PC-9 (cell line): ENCODE measurements around the gene MAML3. TPM values are rescaled to one million over a fixed set of nuclear protein-coding genes. Genes with fewer than 3 reads are reported as not detected.

Source experiments
- BruUV-seq: library from RNA; stranded (reverse); fragments of 400-500 nt; replicated peaks from 2 replicates; lab custom pipeline; 2021; lab: Mats Ljungman, UMichigan
- CTCF ChIA-PET: fragments of 300-600 bp; sonication (Branson Sonifier 250); formaldehyde crosslinking; loops from one replicate; lab custom pipeline; 2022; ENCODE audit warnings: antibody characterized with exemption; lab: Charles Lee
- POLR2A ChIA-PET: fragments of 300-600 bp; sonication (Branson Sonifier 250); formaldehyde crosslinking; loops from one replicate; lab custom pipeline; 2022; ENCODE audit warnings: antibody characterized with exemption; ENCODE audit not compliant: unreplicated experiment; lab: Charles Lee
- DNase-seq, 2 experiments: peaks; one replicate each; pipeline versions ENCODE4 v3.0.0 to v3.0.0-alpha.2; 2015 to 2022; ENCODE audit warnings: mixed read lengths in 1 of 2
- H2AFZ ChIP-seq: fragments of 200-600 bp; sonication (generic); 2 replicates; pipeline ENCODE4 v1.8.1; 2017; ENCODE audit warnings: antibody characterized with exemption
- H3F3A ChIP-seq: fragments of 200-600 bp; sonication (generic); 2 replicates; pipeline ENCODE4 v1.8.1; 2017; ENCODE audit warnings: antibody characterized with exemption, mild to moderate bottlenecking, low read depth; ENCODE audit not compliant: insufficient read depth
- H3K27ac ChIP-seq: fragments of 200-600 bp; sonication (generic); 2 replicates; pipeline ENCODE4 v1.6.1; 2016; ENCODE audit warnings: mixed run types
- H3K27me3 ChIP-seq: fragments of 200-600 bp; sonication (generic); 2 replicates; pipeline ENCODE4 v1.6.1; 2016; ENCODE audit warnings: low read depth, mixed run types; ENCODE audit not compliant: insufficient read depth
- H3K36me3 ChIP-seq: fragments of 200-600 bp; sonication (generic); 2 replicates; pipeline ENCODE4 v1.6.1; 2016; ENCODE audit warnings: low read depth, mixed run types
- H3K4me1 ChIP-seq: fragments of 200-600 bp; sonication (generic); replicated peaks from 2 replicates; pipeline ENCODE4 v1.6.1; 2016; ENCODE audit warnings: mixed run types; ENCODE audit not compliant: insufficient read depth
- H3K4me2 ChIP-seq: fragments of 200-600 bp; sonication (generic); 2 replicates; pipeline ENCODE4 v1.6.1; 2017; ENCODE audit warnings: mixed run types
- H3K4me3 ChIP-seq: fragments of 200-600 bp; sonication (generic); 2 replicates; pipeline ENCODE4 v1.6.1; 2016; ENCODE audit warnings: mixed run types
- H3K79me2 ChIP-seq: fragments of 200-600 bp; sonication (generic); 2 replicates; pipeline ENCODE4 v1.6.1; 2017; ENCODE audit warnings: low read depth, mixed run types
- H3K9me2 ChIP-seq: fragments of 200-600 bp; sonication (generic); 2 replicates; pipeline ENCODE4 v1.8.1; 2017; ENCODE audit warnings: mild to moderate bottlenecking; ENCODE audit not compliant: insufficient read depth
- H3K9me3 ChIP-seq: fragments of 200-600 bp; sonication (generic); 2 replicates; pipeline ENCODE4 v1.8.1; 2016; ENCODE audit warnings: low read depth; ENCODE audit not compliant: insufficient read depth
- H4K20me1 ChIP-seq: fragments of 200-600 bp; sonication (generic); 2 replicates; pipeline ENCODE4 v1.8.1; 2017; ENCODE audit not compliant: insufficient read depth
- EZH2 ChIP-seq: fragments of 200-600 bp; sonication (generic); IDR thresholded peaks from 2 replicates; pipeline ENCODE4 v1.8.0; 2017; ENCODE audit warnings: antibody characterized with exemption, low read depth
- intact Hi-C: fragments of 100-400 bp; cut with micrococcal nuclease; formaldehyde crosslinking; loops from one replicate; pipeline ENCODE4 v1.10.0; 2022; ENCODE audit not compliant: unreplicated experiment
- total RNA-seq: library from RNA; stranded (reverse); gene quantifications from 2 replicates; pipeline ENCODE4 v1.2.3, GENCODE V29; 2021
- TF ChIP-seq, protein P1 (sequence below): fragments of 200-600 bp; sonication (generic); conservative IDR thresholded peaks from 2 replicates; pipeline ENCODE4 v1.6.1; 2017; ENCODE audit warnings: mixed run types, antibody characterized with exemption, mild to moderate bottlenecking, moderate library complexity

The MAML3 gene
- total RNA-seq, 1 experiment from 2014 or later, result 15.2 TPM

- BruUV-seq, result no TSS peak
- ChIA-PET POLR2A (no interaction called here), CTCF (no interaction called here)
- H3K4me3 ChIP-seq, result no peak overlapping the region
- H3K4me1 ChIP-seq, result no peaks in the 10 kb centered on the region
- H3K9me3 ChIP-seq, result no peaks in the 10 kb centered on the region
- intact Hi-C loops, result no loop called here
- H3K79me2 ChIP-seq, result no peaks in the 10 kb centered on the region
- no peaks in the 10 kb centered on the region for H3K36me3 ChIP-seq
- no peaks in the 10 kb centered on the region for H3K27me3 ChIP-seq
- no peaks in the 10 kb centered on the region for H3F3A ChIP-seq
- no peak for DNase-seq
- H3K4me2 ChIP-seq, result no peak overlapping the region
- no peaks in the 10 kb centered on the region for H3K9me2 ChIP-seq
- no peaks in the 10 kb centered on the region for H4K20me1 ChIP-seq
- H3K27ac ChIP-seq, result no peak overlapping the region
- TF ChIP-seq EZH2, result no peak
- no peak overlapping the region for H2AFZ ChIP-seq
Measured at GRCh38 chr4:139810710-139811109, 343.3 kb downstream of the MAML3 start.

GRCh38 chr4:139809757-139810140 lies 344.2 kb downstream of the MAML3 start:
- POLR2A ChIA-PET, result no interaction called here

GRCh38 chr4:139808808-139809756 lies 344.9 kb downstream of the MAML3 start:
- DNase-seq, result no peak
- POLR2A ChIA-PET, result no interaction called here
- H3K36me3 ChIP-seq, result no peaks in the 10 kb centered on the region
- H3K4me2 ChIP-seq, result no peak overlapping the region
- no peaks in the 10 kb centered on the region for H3K27me3 ChIP-seq
- no peaks in the 10 kb centered on the region for H3K9me2 ChIP-seq
- no peak for TF ChIP-seq EZH2
- TF ChIP-seq, protein P1, sequence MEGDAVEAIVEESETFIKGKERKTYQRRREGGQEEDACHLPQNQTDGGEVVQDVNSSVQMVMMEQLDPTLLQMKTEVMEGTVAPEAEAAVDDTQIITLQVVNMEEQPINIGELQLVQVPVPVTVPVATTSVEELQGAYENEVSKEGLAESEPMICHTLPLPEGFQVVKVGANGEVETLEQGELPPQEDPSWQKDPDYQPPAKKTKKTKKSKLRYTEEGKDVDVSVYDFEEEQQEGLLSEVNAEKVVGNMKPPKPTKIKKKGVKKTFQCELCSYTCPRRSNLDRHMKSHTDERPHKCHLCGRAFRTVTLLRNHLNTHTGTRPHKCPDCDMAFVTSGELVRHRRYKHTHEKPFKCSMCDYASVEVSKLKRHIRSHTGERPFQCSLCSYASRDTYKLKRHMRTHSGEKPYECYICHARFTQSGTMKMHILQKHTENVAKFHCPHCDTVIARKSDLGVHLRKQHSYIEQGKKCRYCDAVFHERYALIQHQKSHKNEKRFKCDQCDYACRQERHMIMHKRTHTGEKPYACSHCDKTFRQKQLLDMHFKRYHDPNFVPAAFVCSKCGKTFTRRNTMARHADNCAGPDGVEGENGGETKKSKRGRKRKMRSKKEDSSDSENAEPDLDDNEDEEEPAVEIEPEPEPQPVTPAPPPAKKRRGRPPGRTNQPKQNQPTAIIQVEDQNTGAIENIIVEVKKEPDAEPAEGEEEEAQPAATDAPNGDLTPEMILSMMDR, result no peak
- H3F3A ChIP-seq, result no peaks in the 10 kb centered on the region
- no peaks in the 10 kb centered on the region for H3K9me3 ChIP-seq
- BruUV-seq, result no TSS peak
- H3K4me3 ChIP-seq, result no peak overlapping the region
- no peaks in the 10 kb centered on the region for H4K20me1 ChIP-seq
- H3K27ac ChIP-seq, result no peak overlapping the region
- no peak overlapping the region for H2AFZ ChIP-seq
- CTCF ChIA-PET, result no interaction called here
- H3K79me2 ChIP-seq, result no peaks in the 10 kb centered on the region
- H3K4me1 ChIP-seq, result no peaks in the 10 kb centered on the region
- intact Hi-C loops, result no loop called here

More at GRCh38 chr4:139809757-139810140, 344.2 kb downstream of the MAML3 start:
- no peaks in the 10 kb centered on the region for H3K4me1 ChIP-seq
- no peaks in the 10 kb centered on the region for H3K79me2 ChIP-seq
- no peaks in the 10 kb centered on the region for H3K36me3 ChIP-seq
- no peaks in the 10 kb centered on the region for H4K20me1 ChIP-seq
- TF ChIP-seq, protein P1, result no peak
- TF ChIP-seq EZH2, result no peak
- H3K27me3 ChIP-seq, result no peaks in the 10 kb centered on the region
- no peaks in the 10 kb centered on the region for H3K9me2 ChIP-seq
- CTCF ChIA-PET, result no interaction called here
- no peak for DNase-seq
- H3K27ac ChIP-seq, result no peak overlapping the region
- H3K4me2 ChIP-seq, result no peak overlapping the region
- no peak overlapping the region for H3K4me3 ChIP-seq
- intact Hi-C loops, result no loop called here
- no peaks in the 10 kb centered on the region for H3F3A ChIP-seq
- H3K9me3 ChIP-seq, result no peaks in the 10 kb centered on the region
- no peak overlapping the region for H2AFZ ChIP-seq
- no TSS peak for BruUV-seq
